IMR-90 (cell line): Measurements from ENCODE around the gene SEMG2. TPM values are rescaled to one million over a fixed set of nuclear protein-coding genes. Genes with fewer than 3 reads are reported as not detected.

ENCODE experiments used
- ATAC-seq: fragments of 200-7000 bp; cut with Tn5 transposase; 2 replicates; pipeline ENCODE4 v1.9.1; 2020; ENCODE audit warnings: low read depth, mild to moderate bottlenecking, moderate library complexity
- BruUV-seq: library from RNA; stranded (reverse); fragments of 400-500 nt; replicated peaks from 2 replicates; lab custom pipeline; 2021; lab: Mats Ljungman, UMichigan
- CTCF ChIA-PET: fragments of 300-600 bp; formaldehyde crosslinking; extraction: SDS; loops from one replicate; lab custom pipeline; 2021; ENCODE audit warnings: antibody characterized with exemption; lab: Yijun Ruan, JAX
- POLR2A ChIA-PET: fragments of 300-600 bp; sonication (Branson Sonifier 250); formaldehyde crosslinking; loops from one replicate; lab custom pipeline; 2022; ENCODE audit warnings: antibody characterized with exemption; ENCODE audit not compliant: unreplicated experiment; lab: Charles Lee
- DNase-seq: peaks from one replicate; pipeline ENCODE4 v3.0.0; 2013
- H2AFZ ChIP-seq: replicated peaks from 2 replicates; pipeline ENCODE3; 2013; ENCODE audit warnings: low read length, mild to moderate bottlenecking; ENCODE audit not compliant: poor library complexity
- H2AK5ac ChIP-seq: 2 replicates; pipeline ENCODE4 v1.6.1; 2013; ENCODE audit warnings: low read depth, low read length, inconsistent platforms
- H2AK9ac ChIP-seq: replicated peaks from 2 replicates; pipeline ENCODE3; 2013; ENCODE audit warnings: mild to moderate bottlenecking, low read depth, low read length, moderate library complexity; ENCODE audit not compliant: poor library complexity
- H2BK120ac ChIP-seq: 2 replicates; pipeline ENCODE4 v1.6.1; 2013; ENCODE audit warnings: low read depth, low read length, inconsistent platforms
- H2BK15ac ChIP-seq: 3 replicates; pipeline ENCODE4 v1.6.1; 2013; ENCODE audit warnings: low read depth, low read length, inconsistent platforms
- H2BK20ac ChIP-seq: 2 replicates; pipeline ENCODE4 v1.6.1; 2013; ENCODE audit warnings: low read depth, mild to moderate bottlenecking, inconsistent platforms, low read length, moderate library complexity
- H2BK5ac ChIP-seq: 2 replicates; pipeline ENCODE4 v1.6.1; 2013; ENCODE audit warnings: mild to moderate bottlenecking, low read depth, low read length, inconsistent platforms; ENCODE audit not compliant: poor library complexity, severe bottlenecking
- H3K14ac ChIP-seq: replicated peaks from 2 replicates; pipeline ENCODE4 v1.6.1; 2013; ENCODE audit warnings: low read depth, low read length, inconsistent platforms
- H3K18ac ChIP-seq: 2 replicates; pipeline ENCODE4 v1.6.1; 2013; ENCODE audit warnings: low read depth, low read length, control low read depth
- H3K23ac ChIP-seq: 2 replicates; pipeline ENCODE4 v1.6.1; 2013; ENCODE audit warnings: low read depth, low read length, inconsistent platforms
- H3K27ac ChIP-seq: 2 replicates; pipeline ENCODE4 v1.5.1; 2013; ENCODE audit warnings: mild to moderate bottlenecking, control low read depth, low read length; ENCODE audit not compliant: insufficient read depth
- H3K27me3 ChIP-seq: 2 replicates; pipeline ENCODE4 v1.6.1; 2013; ENCODE audit warnings: low read length; ENCODE audit not compliant: control insufficient read depth, insufficient read depth
- H3K36me3 ChIP-seq: 2 replicates; pipeline ENCODE4 v1.6.1; 2013; ENCODE audit warnings: low read length, mixed read lengths; ENCODE audit not compliant: control insufficient read depth, insufficient read depth
- H3K4ac ChIP-seq: 2 replicates; pipeline ENCODE4 v1.6.1; 2013; ENCODE audit warnings: low read depth, low read length, inconsistent platforms
- H3K4me1 ChIP-seq: 2 replicates; pipeline ENCODE4 v1.6.1; 2013; ENCODE audit warnings: low read length, mixed read lengths; ENCODE audit not compliant: control insufficient read depth, insufficient read depth
- H3K4me2 ChIP-seq: 2 replicates; pipeline ENCODE4 v1.6.1; 2013; ENCODE audit warnings: low read depth, mild to moderate bottlenecking, control low read depth, low read length, moderate library complexity
- H3K4me3 ChIP-seq: 2 replicates; pipeline ENCODE4 v1.5.1; 2013; ENCODE audit warnings: low read depth, mild to moderate bottlenecking, control low read depth, low read length, moderate library complexity; ENCODE audit not compliant: insufficient read depth
- H3K56ac ChIP-seq: 2 replicates; pipeline ENCODE4 v1.6.1; 2013; ENCODE audit warnings: low read length, inconsistent platforms; ENCODE audit not compliant: insufficient read depth; ENCODE audit errors: extremely low read depth
- H3K79me1 ChIP-seq, 2 experiments: 2 replicates each; pipeline ENCODE4 v1.6.1; 2013; ENCODE audit warnings: low read length in 2 of 2, inconsistent platforms in 1 of 2, low read depth in 1 of 2
- H3K9ac ChIP-seq: 2 replicates; pipeline ENCODE4 v1.6.1; 2013; ENCODE audit warnings: low read depth, low read length, control low read depth
- H3K9me1 ChIP-seq: 2 replicates; pipeline ENCODE4 v1.6.1; 2013; ENCODE audit warnings: low read length, inconsistent platforms; ENCODE audit not compliant: insufficient read depth
- H3K9me3 ChIP-seq: 2 replicates; pipeline ENCODE4 v1.6.1; 2013; ENCODE audit warnings: low read length; ENCODE audit not compliant: control insufficient read depth, insufficient read depth
- H4K20me1 ChIP-seq: 2 replicates; pipeline ENCODE4 v1.6.1; 2013; ENCODE audit warnings: low read length, inconsistent platforms; ENCODE audit not compliant: insufficient read depth
- H4K5ac ChIP-seq: 2 replicates; pipeline ENCODE4 v1.6.1; 2013; ENCODE audit warnings: mild to moderate bottlenecking, low read depth, low read length, control low read depth
- H4K8ac ChIP-seq, 2 experiments: 2 replicates each; pipeline ENCODE4 v1.6.1; 2013; ENCODE audit warnings: low read depth in 2 of 2, low read length in 2 of 2, control low read depth in 1 of 2, inconsistent platforms in 1 of 2
- H4K91ac ChIP-seq: 2 replicates; pipeline ENCODE4 v1.6.1; 2013; ENCODE audit warnings: low read depth, low read length, inconsistent platforms; ENCODE audit not compliant: insufficient read depth
- BHLHE40 ChIP-seq: fragments of 150-350 bp; IDR thresholded peaks from 2 replicates; pipeline ENCODE4 v1.6.1; 2016; ENCODE audit warnings: mild to moderate bottlenecking, low read depth, low read length
- CEBPB ChIP-seq: IDR thresholded peaks from 2 replicates; pipeline ENCODE4 v1.6.1; 2012; ENCODE audit warnings: low read depth, low read length, improper control_type of control experiment
- CHD1 ChIP-seq: IDR thresholded peaks from 2 replicates; pipeline ENCODE4 v1.6.1; 2012; ENCODE audit warnings: low read depth, low read length, improper control_type of control experiment
- CTCF ChIP-seq: conservative IDR thresholded peaks from 2 replicates; pipeline ENCODE4 v1.5.1; 2012; ENCODE audit warnings: mild to moderate bottlenecking, low read depth, low read length, improper control_type of control experiment
- ELK1 ChIP-seq: fragments of 150-350 bp; IDR thresholded peaks from 2 replicates; pipeline ENCODE4 v1.6.1; 2016; ENCODE audit warnings: low read depth, mild to moderate bottlenecking, low read length, moderate library complexity, borderline replicate concordance
- FOS ChIP-seq: fragments of 150-350 bp; IDR thresholded peaks from 2 replicates; pipeline ENCODE4 v1.6.1; 2016; ENCODE audit warnings: low read depth, low read length
- MAFK ChIP-seq: IDR thresholded peaks from 2 replicates; pipeline ENCODE4 v1.6.1; 2012; ENCODE audit warnings: low read depth, low read length, improper control_type of control experiment
- MAZ ChIP-seq: IDR thresholded peaks from 2 replicates; pipeline ENCODE4 v1.6.1; 2012; ENCODE audit warnings: low read depth, mild to moderate bottlenecking, low read length, improper control_type of control experiment, moderate library complexity, borderline replicate concordance
- MXI1 ChIP-seq: IDR thresholded peaks from 2 replicates; pipeline ENCODE4 v1.6.1; 2012; ENCODE audit warnings: low read depth, mild to moderate bottlenecking, low read length, moderate library complexity, borderline replicate concordance
- NFE2L2 ChIP-seq: fragments of 150-350 bp; IDR thresholded peaks from 2 replicates; pipeline ENCODE4 v1.6.1; 2016; ENCODE audit warnings: low read depth, mild to moderate bottlenecking, low read length
- POLR2A ChIP-seq: IDR thresholded peaks from 2 replicates; pipeline ENCODE4 v1.6.1; 2012; ENCODE audit warnings: mild to moderate bottlenecking, low read depth, low read length
- RAD21 ChIP-seq: IDR thresholded peaks from 2 replicates; pipeline ENCODE4 v1.6.1; 2012; ENCODE audit warnings: low read length, improper control_type of control experiment
- RCOR1 ChIP-seq: IDR thresholded peaks from 2 replicates; pipeline ENCODE4 v1.6.1; 2012; ENCODE audit warnings: mild to moderate bottlenecking, low read length, improper control_type of control experiment; ENCODE audit not compliant: insufficient replicate concordance
- SMC3 ChIP-seq: fragments of 150-350 bp; IDR thresholded peaks from 2 replicates; pipeline ENCODE4 v1.6.1; 2016; ENCODE audit warnings: low read depth, mild to moderate bottlenecking, antibody characterized with exemption, low read length, moderate library complexity
- USF2 ChIP-seq: fragments of 150-350 bp; IDR thresholded peaks from 2 replicates; pipeline ENCODE4 v1.6.1; 2017; ENCODE audit warnings: mild to moderate bottlenecking, antibody characterized with exemption, low read length, low read depth
- WGBS, 2 experiments: methylation state at CpG; one replicate each; pipeline versions ENCODE4 v1.1.5 to v1.1.7; 2013; ENCODE audit warnings: missing lambda C conversion rate in 2 of 2; ENCODE audit not compliant: insufficient read length in 1 of 2; ENCODE audit errors: extremely low coverage in 2 of 2; 5-methylcytosine and 5-hydroxymethylcytosine counted together
- dilution Hi-C: fragments of 300-500 bp; cut with HindIII; formaldehyde crosslinking; loops from one replicate; pipeline ENCODE4 v1.14.3; 2018; ENCODE audit warnings: low sequenced_read_pairs; ENCODE audit not compliant: unreplicated experiment
- in situ Hi-C: fragments of 300-500 bp; cut with MboI; formaldehyde crosslinking; loops from 3 replicates; pipeline ENCODE4 v1.14.3; 2019; ENCODE audit warnings: low sequenced_read_pairs, inconsistent platforms, mixed read lengths
- intact Hi-C: fragments of 100-400 bp; cut with micrococcal nuclease; formaldehyde crosslinking; loops from 2 replicates; pipeline ENCODE4 v1.10.0; 2022
- polyA plus RNA-seq, 3 experiments: library from polyadenylated mRNA; depleted of rRNA; stranded (reverse); fragments of >200 nt; gene quantifications; 2 replicates each; pipeline ENCODE4 v1.2.3, GENCODE V29; 2012; ENCODE audit warnings: low replicate concordance in 1 of 3
- total RNA-seq: library from RNA; depleted of rRNA; stranded (reverse); fragments of >200 nt; gene quantifications from 2 replicates; pipeline ENCODE4 v1.2.3, GENCODE V29; 2012

SEMG2 gene
- total and polyA plus RNA-seq, 2 of the 4 experiments (the other 2 are of a cell fraction): not detected

- DNase-seq (no peak), ATAC-seq (no peak)
- H3K9ac ChIP-seq: no peak within 1 kb of the TSS
- H3K27me3 ChIP-seq: no peaks in the 10 kb centered on the region; the same call in 1 of the 2 replicates
- H3K14ac ChIP-seq: no peak within 1 kb of the TSS
- no peak within 1 kb of the TSS for H2BK120ac ChIP-seq
- H3K27ac ChIP-seq: no peak within 1 kb of the TSS
- no peak within 1 kb of the TSS for H3K4ac ChIP-seq
- no peak within 1 kb of the TSS for H2AFZ ChIP-seq
- no peak within 1 kb of the TSS for H3K4me3 ChIP-seq
- no peak within 1 kb of the TSS for H2AK9ac ChIP-seq
- no peak within 1 kb of the TSS for H3K56ac ChIP-seq
- H3K36me3 ChIP-seq: no peaks in the 10 kb centered on the region
- H3K79me1 ChIP-seq: no peaks in the 10 kb centered on the region
- H4K8ac ChIP-seq: no peak within 1 kb of the TSS
- no peak within 1 kb of the TSS for H2BK15ac ChIP-seq
- no peaks in the 10 kb centered on the region for H3K9me1 ChIP-seq
- ChIA-PET CTCF (interaction anchor here (0.8 kb wide), 1 partner anchor 87 kb away, joined by 3 read pairs; no protein-coding TSS in a partner anchor), POLR2A (no interaction called here)
- no peaks in the 10 kb centered on the region for H4K20me1 ChIP-seq
- H3K9me3 ChIP-seq: no peaks in the 10 kb centered on the region
- H3K18ac ChIP-seq: no peak within 1 kb of the TSS
- no peak within 1 kb of the TSS for H2BK20ac ChIP-seq
- dilution Hi-C loops (no loop called here), intact Hi-C loops (no loop called here), in situ Hi-C loops (no loop called here)
- TF ChIP-seq FOS: no peak
- TF ChIP-seq NFE2L2: no peak
- TF ChIP-seq RAD21: no peak
- TF ChIP-seq CHD1: no peak
- no peak for TF ChIP-seq RCOR1
- no peak for TF ChIP-seq ELK1
- no peak for TF ChIP-seq MXI1
- TF ChIP-seq MAFK: no peak
- no peak for TF ChIP-seq POLR2A
- TF ChIP-seq CEBPB: no peak
- TF ChIP-seq MAZ: no peak
- TF ChIP-seq CTCF: no peak
- no peak for TF ChIP-seq BHLHE40
- no peak for TF ChIP-seq USF2
- TF ChIP-seq SMC3: no peak
- H4K91ac ChIP-seq: no peak within 1 kb of the TSS
- H3K4me2 ChIP-seq: no peak within 1 kb of the TSS
- BruUV-seq: no TSS peak
- WGBS, 2 experiments: no CpG with 5 or more reads among the region's 1 CpG
- no peak within 1 kb of the TSS for H2BK5ac ChIP-seq
- no peak within 1 kb of the TSS for H3K23ac ChIP-seq
- H2AK5ac ChIP-seq: no peak within 1 kb of the TSS
- no peak within 1 kb of the TSS for H4K5ac ChIP-seq
- no peaks in the 10 kb centered on the region for H3K4me1 ChIP-seq
Observed at GRCh38 chr20:45206725-45207124, 14.4 kb upstream of the SEMG2 start, which contains the start of gene SEMG1. Gene SEMG1, plus strand, starts transcription at chr20:45207033. Its CDS starts 21 bp downstream, at chr20:45207054.
